B cell (primary cell): Measurements from ENCODE around the gene NOL9. TPM values are rescaled to one million over a fixed set of nuclear protein-coding genes. Genes with fewer than 3 reads are reported as not detected.

ENCODE experiments used
- ATAC-seq: fragments of 200-7000 bp; cut with Tn5 transposase; one replicate; pipeline ENCODE4 v1.10.0; 2021; ENCODE audit warnings: low read depth, mild to moderate bottlenecking, moderate number of reproducible peaks, moderate library complexity
- CTCF ChIA-PET: fragments of 350-600 bp; sonication (Branson Sonifier 250); formaldehyde crosslinking; loops from one replicate; lab custom pipeline; 2021; ENCODE audit warnings: antibody characterized with exemption, inconsistent platforms; lab: Charles Lee
- POLR2A ChIA-PET: fragments of 350-600 bp; sonication (Branson Sonifier 250); formaldehyde crosslinking; loops from one replicate; lab custom pipeline; 2021; ENCODE audit warnings: antibody characterized with exemption; lab: Charles Lee
- DNase-seq: peaks from one replicate; pipeline ENCODE4 v3.0.0; 2013
- H2AFZ ChIP-seq: 2 replicates; pipeline ENCODE4 v1.6.1; 2012; ENCODE audit warnings: mild to moderate bottlenecking, low read depth, low read length; ENCODE audit not compliant: insufficient read depth, poor library complexity, severe bottlenecking
- H3K27ac ChIP-seq, 2 donors: 1 replicate in 1 of 2; 2 replicates in 1 of 2; pipeline ENCODE4 v1.5.1; 2012 to 2013; ENCODE audit warnings: low read length in 2 of 2, mild to moderate bottlenecking in 2 of 2, moderate library complexity in 1 of 2
- H3K27me3 ChIP-seq, 4 experiments: fragments of 200-600 bp in 1 of 4; sonication (generic) in 1 of 4; replicated peaks in 1 of 4; 1 replicate in 2 of 4; 2 replicates in 2 of 4; pipeline versions ENCODE4 v1.6.1 to v1.7.0; 2013 to 2016; ENCODE audit warnings: low read length in 3 of 4, mild to moderate bottlenecking in 2 of 4, mixed read lengths in 1 of 4, moderate library complexity in 1 of 4; ENCODE audit not compliant: insufficient read depth in 4 of 4, control insufficient read depth in 3 of 4; ENCODE audit errors: control extremely low read depth in 1 of 4
- H3K36me3 ChIP-seq, 2 experiments: replicated peaks in 1 of 2; 1 replicate in 1 of 2; 2 replicates in 1 of 2; pipeline versions ENCODE4 v1.6.1 to v1.7.1; 2013; ENCODE audit warnings: low read length in 1 of 2; ENCODE audit not compliant: insufficient read depth in 2 of 2, control insufficient read depth in 1 of 2; ENCODE audit errors: control extremely low read depth in 1 of 2, extremely low read depth in 1 of 2
- H3K4me1 ChIP-seq, 2 donors: fragments of 200-600 bp in 1 of 2; sonication (generic) in 1 of 2; 1 replicate in 1 of 2; 2 replicates in 1 of 2; pipeline versions ENCODE4 v1.5.1 to v1.6.1; 2013 to 2017; ENCODE audit warnings: low read length in 2 of 2; ENCODE audit not compliant: control insufficient read depth in 2 of 2, insufficient read depth in 2 of 2
- H3K4me2 ChIP-seq: replicated peaks from 2 replicates; pipeline ENCODE3; 2012; ENCODE audit warnings: mild to moderate bottlenecking, low read depth, low read length; ENCODE audit not compliant: poor library complexity, severe bottlenecking
- H3K4me3 ChIP-seq, 5 experiments: fragments of 200-600 bp in 1 of 5; sonication (generic) in 1 of 5; 1 replicate in 3 of 5; 2 replicates in 2 of 5; pipeline versions ENCODE4 v1.5.1 to v1.7.0; 2011 to 2016; ENCODE audit warnings: low read length in 4 of 5, mild to moderate bottlenecking in 4 of 5, low read depth in 2 of 5, control low read depth in 1 of 5, moderate library complexity in 1 of 5; ENCODE audit not compliant: insufficient read depth in 1 of 5; ENCODE audit errors: control extremely low read depth in 1 of 5, extremely low read depth in 1 of 5
- H3K79me2 ChIP-seq: fragments of 200-600 bp; sonication (generic); one replicate; pipeline ENCODE4 v1.6.0; 2016; ENCODE audit warnings: low read length; ENCODE audit not compliant: control insufficient read depth, insufficient read depth
- H3K9ac ChIP-seq: fragments of 200-600 bp; sonication (generic); 2 replicates; pipeline ENCODE4 v1.6.1; 2017; ENCODE audit warnings: mild to moderate bottlenecking, low read length, moderate library complexity
- H3K9me3 ChIP-seq, 3 donors: one replicate each; pipeline versions ENCODE4 v1.6.1 to v1.7.1; 2013; ENCODE audit warnings: low read length in 2 of 3; ENCODE audit not compliant: control insufficient read depth in 2 of 3, insufficient read depth in 1 of 3; ENCODE audit errors: control extremely low read depth in 1 of 3
- H4K20me1 ChIP-seq: 2 replicates; pipeline ENCODE4 v1.6.0; 2012; ENCODE audit warnings: mild to moderate bottlenecking, low read length; ENCODE audit not compliant: insufficient read depth, control insufficient read depth, poor library complexity, severe bottlenecking
- H3K27ac Mint-ChIP-seq: one replicate; pipeline ENCODE4 v1.8.0; 2021; ENCODE audit warnings: mixed read lengths
- H3K27me3 Mint-ChIP-seq: one replicate; pipeline ENCODE4 v1.8.0; 2021; ENCODE audit warnings: mixed read lengths
- H3K4me1 Mint-ChIP-seq: one replicate; pipeline ENCODE4 v1.8.0; 2021; ENCODE audit warnings: mixed read lengths
- H3K4me3 Mint-ChIP-seq: one replicate; pipeline ENCODE4 v1.8.0; 2021; ENCODE audit warnings: mixed read lengths
- H3K9me3 Mint-ChIP-seq: one replicate; pipeline ENCODE4 v1.8.0; 2022; ENCODE audit warnings: mixed read lengths; ENCODE audit not compliant: insufficient read depth
- EZH2 ChIP-seq: IDR thresholded peaks from 2 replicates; pipeline ENCODE4 v1.6.1; 2012; ENCODE audit warnings: borderline replicate concordance, low read depth, mild to moderate bottlenecking, moderate library complexity, low read length; ENCODE audit not compliant: insufficient read depth, poor library complexity, severe bottlenecking
- WGBS: methylation state at CpG from one replicate; pipeline ENCODE4 v1.1.5; 2013; ENCODE audit warnings: missing lambda C conversion rate; ENCODE audit not compliant: insufficient coverage; 5-methylcytosine and 5-hydroxymethylcytosine counted together
- intact Hi-C: fragments of 100-400 bp; cut with micrococcal nuclease; formaldehyde crosslinking; loops from one replicate; pipeline ENCODE4 v1.10.0; 2022
- polyA plus RNA-seq: library from polyadenylated mRNA; depleted of rRNA; stranded (reverse); fragments of >200 nt; gene quantifications from 2 replicates; pipeline ENCODE4 v1.2.3, GENCODE V29; 2012
- total RNA-seq, 2 donors: library from RNA; stranded (reverse); fragments of 120-200 nt in 1 of 2; gene quantifications; 1 replicate in 1 of 2; 2 replicates in 1 of 2; pipeline versions ENCODE4 v1.2.3 to v1.2.4, GENCODE V29; 2013 to 2022
- TF ChIP-seq, protein P1 (sequence below): fragments of 200-600 bp; IDR thresholded peaks from one replicate; pipeline ENCODE4 v1.8.0; 2022; ENCODE audit warnings: antibody characterized with exemption, mild to moderate bottlenecking

Gene NOL9
- total and polyA plus RNA-seq, 2 donors (not counting 1 experiment from before 2014, with no cell fraction given) = 23.8 to 49.5 TPM

DNA sequence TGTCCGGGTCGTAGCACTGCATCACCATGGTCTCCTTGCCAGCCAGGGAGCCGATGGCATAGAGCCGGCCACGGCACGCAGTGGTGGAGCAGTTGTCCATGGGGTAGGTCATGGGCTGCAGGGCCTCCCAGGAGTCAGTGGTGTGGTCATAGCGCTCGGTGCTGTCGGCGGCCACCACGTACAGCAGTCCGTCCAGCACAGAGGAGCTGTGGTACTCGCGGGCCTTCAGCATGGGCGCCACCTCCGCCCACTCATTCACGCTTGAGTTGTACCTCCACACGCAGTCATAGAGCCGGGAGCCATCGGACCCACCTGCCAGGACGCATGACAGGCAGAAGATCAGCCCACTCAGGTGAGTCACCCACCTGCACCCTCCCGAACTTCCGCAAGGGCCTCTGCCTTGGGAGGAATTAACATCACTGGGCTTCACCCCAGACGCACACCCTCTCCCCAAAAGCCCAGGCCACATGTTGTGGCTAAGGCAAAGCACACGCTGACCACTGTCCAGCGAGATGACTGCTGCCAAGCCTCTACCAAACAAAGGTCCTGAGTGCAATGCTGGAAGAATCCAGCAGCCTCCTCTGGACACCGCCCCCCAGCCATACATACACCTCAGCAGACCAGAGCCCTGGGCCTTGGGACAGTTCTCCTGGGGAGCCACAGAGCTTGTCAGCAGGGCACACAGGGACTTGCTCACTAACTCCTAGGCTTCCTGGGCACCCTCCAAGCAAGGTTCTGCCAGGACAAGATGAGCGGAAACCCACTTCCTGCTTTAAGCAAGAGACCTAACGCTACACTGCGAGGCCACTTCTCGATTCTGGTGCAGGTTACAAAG is 45.0 kb upstream of the NOL9 start:
- no peak for TF ChIP-seq EZH2
- TF ChIP-seq, protein P1, sequence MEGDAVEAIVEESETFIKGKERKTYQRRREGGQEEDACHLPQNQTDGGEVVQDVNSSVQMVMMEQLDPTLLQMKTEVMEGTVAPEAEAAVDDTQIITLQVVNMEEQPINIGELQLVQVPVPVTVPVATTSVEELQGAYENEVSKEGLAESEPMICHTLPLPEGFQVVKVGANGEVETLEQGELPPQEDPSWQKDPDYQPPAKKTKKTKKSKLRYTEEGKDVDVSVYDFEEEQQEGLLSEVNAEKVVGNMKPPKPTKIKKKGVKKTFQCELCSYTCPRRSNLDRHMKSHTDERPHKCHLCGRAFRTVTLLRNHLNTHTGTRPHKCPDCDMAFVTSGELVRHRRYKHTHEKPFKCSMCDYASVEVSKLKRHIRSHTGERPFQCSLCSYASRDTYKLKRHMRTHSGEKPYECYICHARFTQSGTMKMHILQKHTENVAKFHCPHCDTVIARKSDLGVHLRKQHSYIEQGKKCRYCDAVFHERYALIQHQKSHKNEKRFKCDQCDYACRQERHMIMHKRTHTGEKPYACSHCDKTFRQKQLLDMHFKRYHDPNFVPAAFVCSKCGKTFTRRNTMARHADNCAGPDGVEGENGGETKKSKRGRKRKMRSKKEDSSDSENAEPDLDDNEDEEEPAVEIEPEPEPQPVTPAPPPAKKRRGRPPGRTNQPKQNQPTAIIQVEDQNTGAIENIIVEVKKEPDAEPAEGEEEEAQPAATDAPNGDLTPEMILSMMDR = no peak
- intact Hi-C loops = loop anchor here (2.0 kb wide), 1 partner anchor 13 kb away; the partner anchor contains the start of gene PHF13
- Histone ChIP-seq H3K4me1 (peaks cover 29 to 42% of the 10 kb centered on the region in 2 donors), H3K27ac (peak overlapping the region in 1 of 2 donors; percentile 54), H3K36me3 (peaks cover 0 to 32% of the 10 kb centered on the region in 2 experiments), H3K9me3 (no peaks in the 10 kb centered on the region), H3K79me2 (peaks cover 59% of the 10 kb centered on the region), H4K20me1 (peaks cover 54% of the 10 kb centered on the region), H3K27me3 (no peaks in the 10 kb centered on the region), H3K4me2 (peak overlapping the region; percentile 100), H2AFZ (peak overlapping the region; percentile 36), H3K9ac (peak overlapping the region; percentile 39), H3K4me3 (peak overlapping the region in 4 of 5 experiments; percentile 4 to 35 (median 22))
- Mint-ChIP-seq H3K4me1 (peaks cover 41% of the 10 kb centered on the region), H3K27ac (peak overlapping the region; percentile 73), H3K27me3 (no peaks in the 10 kb centered on the region), H3K9me3 (no peaks in the 10 kb centered on the region), H3K4me3 (peak overlapping the region; percentile 93)
- peak; percentile 60 for DNase-seq
- WGBS = 65% methylated on average over 27 of the region's 31 CpGs
- POLR2A ChIA-PET = interaction anchor here (0.6 to 1.7 kb wide), 2 partner anchors 16 to 19 kb away, joined by 3 to 7 read pairs; partner anchors contain the start of gene ZBTB48
- no peak for ATAC-seq
- CTCF ChIA-PET = interaction anchor here (1.1 to 5.4 kb wide), 5 partner anchors 18 to 47 kb away, joined by 3 to 33 read pairs (median 4); partner anchors contain the start of genes NOL9, TAS1R1 and THAP3

DNA sequence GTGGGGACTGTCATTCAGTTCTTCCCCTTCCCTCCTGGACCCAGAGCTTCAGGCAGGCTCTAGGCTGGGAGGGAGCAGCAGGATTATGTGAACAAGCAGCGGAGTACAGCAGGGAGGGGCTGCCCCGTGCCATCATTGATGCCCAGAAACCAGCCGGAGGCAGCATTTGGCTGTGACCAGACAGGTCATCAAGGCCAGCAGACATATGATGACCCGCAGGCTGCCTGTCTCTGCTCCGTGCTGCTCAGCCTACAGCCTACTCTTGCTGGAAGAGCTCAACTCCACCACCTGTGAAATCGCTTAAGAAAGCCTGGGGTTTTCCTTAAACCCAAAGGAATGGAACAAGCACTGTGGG is 43.4 kb upstream of the NOL9 start:
- Histone ChIP-seq H3K4me3 (no peak overlapping the region), H3K9me3 (no peaks in the 10 kb centered on the region), H3K27ac (no peak overlapping the region), H3K27me3 (no peaks in the 10 kb centered on the region), H3K9ac (no peak overlapping the region), H3K4me2 (no peak overlapping the region), H3K79me2 (peaks cover 59% of the 10 kb centered on the region), H3K4me1 (peaks cover 21 to 30% of the 10 kb centered on the region in 2 donors), H4K20me1 (peaks cover 56% of the 10 kb centered on the region), H2AFZ (no peak overlapping the region), H3K36me3 (peaks cover 0 to 48% of the 10 kb centered on the region in 2 experiments)
- H3K4me3 Mint-ChIP-seq = no peak overlapping the region
- POLR2A ChIA-PET = interaction anchor here (0.6 kb wide), 1 partner anchor 18 kb away, joined by 4 read pairs; the partner anchor contains the start of gene ZBTB48
- H3K27ac Mint-ChIP-seq = no peak overlapping the region
- peaks cover 30% of the 10 kb centered on the region for H3K4me1 Mint-ChIP-seq
- H3K27me3 Mint-ChIP-seq = no peaks in the 10 kb centered on the region
- CTCF ChIA-PET = interaction anchor here (0.9 kb wide), 1 partner anchor 15 kb away, joined by 3 read pairs; no protein-coding TSS in a partner anchor
- no peak for DNase-seq
- 99% methylated on average over 6 of the region's 6 CpGs for WGBS
- H3K9me3 Mint-ChIP-seq = no peaks in the 10 kb centered on the region
- TF ChIP-seq, protein P1 = no peak
- TF ChIP-seq EZH2 = no peak
- ATAC-seq = no peak
- intact Hi-C loops = loop anchor here (2.0 kb wide), 1 partner anchor 15 kb away; the partner anchor contains the start of gene PHF13
